ENCODE results near the gene NARS2. TPM values are rescaled to one million over a fixed set of nuclear protein-coding genes. Genes with fewer than 3 reads are reported as not detected.

The NARS2 gene
- total RNA-seq, 2 donors from 2014 or later, result 7.7 to 14.8 TPM

- Histone ChIP-seq H3K9me3 (peaks cover 0 to 4% of the 10 kb centered on the region in 2 donors), H3K4me3 (no peak overlapping the region), H3K36me3 (no peaks in the 10 kb centered on the region), H3K27me3 (no peaks in the 10 kb centered on the region), H3K27ac (no peak overlapping the region), H3K4me1 (peaks cover 0 to 25% of the 10 kb centered on the region in 2 donors)
- no peak for TF ChIP-seq CTCF (IDR thresholded peaks at IDR 0.05)
- no peak for DNase-seq (ENCODE audit: low spot score)
These were observed 188.3 kb downstream of the NARS2 start for GRCh38 chr11:78386215-78386941.

Other genes with a start within 250 kb of the NARS2 start
- gene GAB2, start 157.0 kb downstream of the NARS2 start, total RNA-seq, result 10 to 100 TPM; 22.0 to 33.7 TPM

Measured in right atrium auricular region (tissue), 2 donors.